MCF 10A (cell line): ENCODE data around the gene RAP1GDS1. TPM values are rescaled to one million over a fixed set of nuclear protein-coding genes. Genes with fewer than 3 reads are reported as not detected.

Source experiments
- BruUV-seq: library from RNA; stranded (reverse); fragments of 400-500 nt; replicated peaks from 2 replicates; lab custom pipeline; 2021; lab: Mats Ljungman, UMichigan
- CTCF ChIA-PET: fragments of 300-600 bp; sonication (Branson Sonifier 250); formaldehyde crosslinking; extraction: SDS; loops from one replicate; lab custom pipeline; 2021; ENCODE audit warnings: antibody characterized with exemption, inconsistent platforms; lab: Yijun Ruan, JAX
- POLR2A ChIA-PET: fragments of 300-600, 350-650 bp; sonication (Branson Sonifier 250); formaldehyde crosslinking; extraction: SDS; loops from one replicate; lab custom pipeline; 2020; ENCODE audit warnings: antibody characterized with exemption, inconsistent platforms; lab: Yijun Ruan, JAX
- DNase-seq: peaks from one replicate; pipeline ENCODE4 v3.0.0-alpha.2; 2018; ENCODE audit not compliant: unreplicated experiment
- H3K27ac Mint-ChIP-seq: one replicate; pipeline ENCODE4 v1.8.0; 2022; ENCODE audit warnings: mild to moderate bottlenecking, low read depth, mixed read lengths; ENCODE audit not compliant: unreplicated experiment
- H3K27me3 Mint-ChIP-seq: one replicate; pipeline ENCODE4 v1.8.0; 2022; ENCODE audit warnings: mixed read lengths; ENCODE audit not compliant: insufficient read depth, unreplicated experiment
- H3K36me3 Mint-ChIP-seq: one replicate; pipeline ENCODE4 v1.8.0; 2022; ENCODE audit warnings: mild to moderate bottlenecking, moderate library complexity, mixed read lengths; ENCODE audit not compliant: insufficient read depth, unreplicated experiment
- H3K4me1 Mint-ChIP-seq: one replicate; pipeline ENCODE4 v1.8.0; 2022; ENCODE audit warnings: mixed read lengths; ENCODE audit not compliant: insufficient read depth, unreplicated experiment
- H3K4me3 Mint-ChIP-seq: one replicate; pipeline ENCODE4 v1.8.0; 2022; ENCODE audit warnings: mild to moderate bottlenecking, moderate library complexity, mixed read lengths; ENCODE audit not compliant: unreplicated experiment
- H3K9me3 Mint-ChIP-seq: one replicate; pipeline ENCODE4 v1.8.0; 2022; ENCODE audit warnings: mixed read lengths; ENCODE audit not compliant: unreplicated experiment
- CTCF ChIP-seq: fragments of 200-600 bp; IDR thresholded peaks from one replicate; pipeline ENCODE4 v1.8.0; 2022; ENCODE audit warnings: antibody characterized with exemption, mild to moderate bottlenecking; ENCODE audit not compliant: unreplicated experiment
- intact Hi-C: fragments of 100-400 bp; cut with micrococcal nuclease; formaldehyde crosslinking; loops from 2 replicates; pipeline ENCODE4 v1.14.1; 2022
- total RNA-seq: library from RNA; stranded (reverse); gene quantifications from 2 replicates; pipeline ENCODE4 v1.2.3, GENCODE V29; 2022

The RAP1GDS1 gene
- total RNA-seq, 1 experiment from 2014 or later, result 68.9 TPM

- no peaks in the 10 kb centered on the region for H3K27me3 Mint-ChIP-seq
- H3K27ac Mint-ChIP-seq, result no peak overlapping the region
- H3K4me3 Mint-ChIP-seq, result no peak overlapping the region
- H3K9me3 Mint-ChIP-seq, result no peaks in the 10 kb centered on the region
- no peak for TF ChIP-seq CTCF
- ChIA-PET POLR2A (interaction anchor here (0.6 kb wide), 1 partner anchor 19 kb away, joined by 3 read pairs; no protein-coding TSS in a partner anchor), CTCF (no interaction called here)
- peaks cover 33% of the 10 kb centered on the region for H3K36me3 Mint-ChIP-seq
- BruUV-seq, result no TSS peak
- peaks cover 12% of the 10 kb centered on the region for H3K4me1 Mint-ChIP-seq
- intact Hi-C loops, result loop anchor here (5.0 kb wide), 1 partner anchor 173 kb away; the partner anchor contains the start of gene RAP1GDS1
- peak; percentile 78 for DNase-seq
These were observed 173.6 kb downstream of the RAP1GDS1 start for GRCh38 chr4:98434816-98435215.

GRCh38 chr4:98444371-98444770 lies 183.2 kb downstream of the RAP1GDS1 start:
- no peaks in the 10 kb centered on the region for H3K9me3 Mint-ChIP-seq
- TF ChIP-seq CTCF, result no peak
- no TSS peak for BruUV-seq
- no peak overlapping the region for H3K27ac Mint-ChIP-seq
- CTCF ChIA-PET, result interaction anchor here (2.1 kb wide), 1 partner anchor 23 kb away, joined by 6 read pairs; no protein-coding TSS in a partner anchor
- peaks cover 30% of the 10 kb centered on the region for H3K36me3 Mint-ChIP-seq
- H3K4me3 Mint-ChIP-seq, result no peak overlapping the region
- peaks cover 28% of the 10 kb centered on the region for H3K4me1 Mint-ChIP-seq
- no peak for DNase-seq
- intact Hi-C loops, result no loop called here
- H3K27me3 Mint-ChIP-seq, result no peaks in the 10 kb centered on the region
- POLR2A ChIA-PET, result no interaction called here

- Mint-ChIP-seq H3K9me3 (no peaks in the 10 kb centered on the region), H3K4me1 (peaks cover 29% of the 10 kb centered on the region), H3K27me3 (no peaks in the 10 kb centered on the region), H3K27ac (peak overlapping the region; percentile 77), H3K4me3 (peak overlapping the region; percentile 49), H3K36me3 (peaks cover 16% of the 10 kb centered on the region)
- DNase-seq, result peak; percentile 85
- CTCF ChIA-PET, result interaction anchor here (0.7 to 2.1 kb wide), 4 partner anchors 11 to 287 kb away, joined by 3 to 6 read pairs (median 3); no protein-coding TSS in a partner anchor
- intact Hi-C loops, result loop anchor here (5.0 kb wide), 1 partner anchor 184 kb away; the partner anchor contains the start of gene RAP1GDS1
- TF ChIP-seq CTCF, result no peak
- no TSS peak for BruUV-seq
- POLR2A ChIA-PET, result interaction anchor here (1.0 to 3.9 kb wide), 5 partner anchors 10 to 280 kb away, joined by 4 to 28 read pairs (median 8); partner anchors contain the start of genes RAP1GDS1 and TSPAN5
These were observed 185.6 kb downstream of the RAP1GDS1 start for GRCh38 chr4:98446499-98447375.

- Mint-ChIP-seq H3K4me1 (peaks cover 29% of the 10 kb centered on the region), H3K4me3 (peak overlapping the region; percentile 49), H3K36me3 (peaks cover 7% of the 10 kb centered on the region), H3K27ac (peak overlapping the region; percentile 77), H3K27me3 (no peaks in the 10 kb centered on the region), H3K9me3 (no peaks in the 10 kb centered on the region)
- CTCF ChIA-PET, result interaction anchor here (0.5 to 1.5 kb wide), 3 partner anchors 71 to 288 kb away, joined by 3 read pairs; no protein-coding TSS in a partner anchor
- POLR2A ChIA-PET, result interaction anchor here (1.0 to 3.9 kb wide), 4 partner anchors 11 to 281 kb away, joined by 4 to 28 read pairs (median 9); partner anchors contain the start of gene RAP1GDS1
- no peak for TF ChIP-seq CTCF
- intact Hi-C loops, result loop anchor here (5.0 kb wide), 1 partner anchor 185 kb away; the partner anchor contains the start of gene RAP1GDS1
- DNase-seq, result peak; percentile 48
- BruUV-seq, result no TSS peak
These were observed 186.5 kb downstream of the RAP1GDS1 start for GRCh38 chr4:98447648-98448047.
